ENCODE data around the gene P4HA2.
A peak's percentile ranks its signal among the peaks of the same experiment; 100 is the strongest.

DNA sequence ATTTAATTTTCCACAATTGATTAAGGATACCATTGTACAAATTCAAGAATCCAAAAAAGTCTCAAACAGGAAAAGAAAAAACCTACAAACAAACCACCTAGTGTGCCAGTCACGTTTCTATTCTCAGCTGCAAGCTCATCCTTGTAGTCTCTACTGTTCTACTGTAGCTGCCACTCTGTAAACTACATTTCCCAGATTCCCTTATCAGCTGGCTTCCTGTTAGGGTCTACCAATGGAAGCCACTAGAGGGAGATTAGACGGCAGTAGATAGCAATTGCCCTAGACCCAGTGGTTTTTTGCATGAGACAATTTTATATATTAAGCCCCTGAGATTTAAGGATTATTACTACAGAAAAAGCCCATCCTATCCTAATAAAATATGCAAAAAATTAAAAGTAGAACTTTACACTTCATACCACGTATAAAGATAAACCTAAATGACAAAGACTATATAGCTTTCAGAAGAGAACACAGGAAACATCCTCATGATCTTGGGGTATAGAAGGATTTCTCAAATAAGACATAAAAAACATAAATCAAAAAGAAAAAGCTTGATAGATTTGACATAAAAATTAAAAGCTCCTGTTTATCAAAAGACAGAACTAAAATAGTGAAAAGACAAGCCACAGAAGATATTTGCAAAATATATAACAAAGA, 37.4 kb downstream of the P4HA2 start:
- TF ChIP-seq CTCF (IDR thresholded peaks at IDR 0.05) (peak; percentile 33 to 68 (median 60)), POLR2AphosphoS5 (IDR thresholded peaks at IDR 0.05) (no peak), POLR2A (IDR thresholded peaks at IDR 0.05) (no peak)

Measured in upper lobe of left lung (tissue), 4 donors.